Subcutaneous adipose tissue (tissue), 4 donors: Measurements from ENCODE around the gene ZNF775. TPM values are rescaled to one million over a fixed set of nuclear protein-coding genes. Genes with fewer than 3 reads are reported as not detected.

Experiments used
- total RNA-seq, 4 donors: library from RNA; depleted of rRNA; stranded (reverse); fragments of >200 nt; gene quantifications; one replicate each; pipeline ENCODE4 v1.1.0, GENCODE V29; 2016
- TF ChIP-seq, protein P1 (sequence below): fragments of 450-650 bp; IDR thresholded peaks from one replicate; pipeline ENCODE4 v1.5.1; 2016; ENCODE audit warnings: low read depth, mild to moderate bottlenecking, control low read depth, antibody characterized with exemption, moderate library complexity

The ZNF775 gene
- total RNA-seq, 4 donors from 2014 or later, result 0.49 to 4.2 (median 1.9) TPM

DNA sequence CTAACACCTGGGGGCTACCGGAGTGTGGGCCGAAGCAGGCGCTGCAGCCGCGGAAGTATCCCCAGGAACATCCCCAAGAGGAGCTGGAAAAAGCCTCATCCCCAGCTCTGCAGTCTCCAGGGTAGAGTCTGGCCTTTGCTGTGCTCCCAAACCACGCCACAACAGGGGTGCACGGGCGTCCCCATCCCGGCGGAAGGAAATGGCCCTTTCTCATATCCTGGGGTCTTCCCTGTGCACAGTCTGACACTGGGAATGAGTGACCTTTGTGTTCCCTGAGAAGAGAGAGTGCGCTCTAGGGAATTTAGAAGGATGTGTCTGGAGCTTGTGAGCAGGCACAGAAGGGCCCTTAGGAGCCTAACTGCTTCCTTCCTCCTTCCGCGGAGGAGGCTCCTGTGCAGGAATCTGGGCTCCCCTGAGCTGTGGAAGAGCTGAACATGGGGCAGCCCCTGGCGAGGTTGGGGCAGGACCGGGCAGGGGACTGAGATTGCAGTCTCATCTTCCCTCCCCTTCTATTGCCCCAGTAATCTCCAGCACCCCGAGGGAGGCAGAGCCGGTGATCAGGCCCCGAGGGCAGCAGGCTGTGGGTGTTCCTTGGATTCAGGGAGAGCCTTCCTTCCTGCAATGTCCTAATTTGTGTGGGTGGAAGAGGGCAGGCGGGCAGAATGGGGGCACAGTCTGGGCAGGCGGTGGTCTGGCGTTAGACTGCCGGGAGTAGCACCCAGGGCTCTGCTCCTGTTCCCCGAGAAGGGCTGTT lies 9.2 kb upstream of the ZNF775 start:
- TF ChIP-seq, protein P1, sequence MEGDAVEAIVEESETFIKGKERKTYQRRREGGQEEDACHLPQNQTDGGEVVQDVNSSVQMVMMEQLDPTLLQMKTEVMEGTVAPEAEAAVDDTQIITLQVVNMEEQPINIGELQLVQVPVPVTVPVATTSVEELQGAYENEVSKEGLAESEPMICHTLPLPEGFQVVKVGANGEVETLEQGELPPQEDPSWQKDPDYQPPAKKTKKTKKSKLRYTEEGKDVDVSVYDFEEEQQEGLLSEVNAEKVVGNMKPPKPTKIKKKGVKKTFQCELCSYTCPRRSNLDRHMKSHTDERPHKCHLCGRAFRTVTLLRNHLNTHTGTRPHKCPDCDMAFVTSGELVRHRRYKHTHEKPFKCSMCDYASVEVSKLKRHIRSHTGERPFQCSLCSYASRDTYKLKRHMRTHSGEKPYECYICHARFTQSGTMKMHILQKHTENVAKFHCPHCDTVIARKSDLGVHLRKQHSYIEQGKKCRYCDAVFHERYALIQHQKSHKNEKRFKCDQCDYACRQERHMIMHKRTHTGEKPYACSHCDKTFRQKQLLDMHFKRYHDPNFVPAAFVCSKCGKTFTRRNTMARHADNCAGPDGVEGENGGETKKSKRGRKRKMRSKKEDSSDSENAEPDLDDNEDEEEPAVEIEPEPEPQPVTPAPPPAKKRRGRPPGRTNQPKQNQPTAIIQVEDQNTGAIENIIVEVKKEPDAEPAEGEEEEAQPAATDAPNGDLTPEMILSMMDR, result no peak

DNA sequence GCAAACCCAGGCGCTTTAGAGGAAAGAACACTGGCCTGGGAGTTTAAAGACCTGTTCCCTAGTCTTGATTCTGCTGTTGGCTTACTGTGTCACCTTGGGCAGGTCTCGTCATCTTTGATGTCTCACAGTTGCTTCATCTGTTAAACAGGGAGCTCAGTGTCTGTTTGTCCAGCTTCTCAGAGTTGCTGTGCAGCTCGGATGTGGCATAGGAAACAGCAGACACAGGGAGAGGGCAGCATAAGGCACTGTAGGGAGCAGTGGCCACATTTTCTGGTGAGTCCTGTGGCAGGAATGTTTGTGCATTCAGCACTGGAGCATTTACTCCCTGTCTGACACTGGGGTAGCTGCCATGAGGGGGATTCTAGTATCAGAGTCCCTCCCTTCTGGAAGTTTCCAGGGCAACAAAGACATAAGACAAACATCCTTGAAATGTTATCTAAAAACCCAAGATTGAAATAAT lies 8.5 kb upstream of the ZNF775 start:
- TF ChIP-seq, protein P1, result no peak

DNA sequence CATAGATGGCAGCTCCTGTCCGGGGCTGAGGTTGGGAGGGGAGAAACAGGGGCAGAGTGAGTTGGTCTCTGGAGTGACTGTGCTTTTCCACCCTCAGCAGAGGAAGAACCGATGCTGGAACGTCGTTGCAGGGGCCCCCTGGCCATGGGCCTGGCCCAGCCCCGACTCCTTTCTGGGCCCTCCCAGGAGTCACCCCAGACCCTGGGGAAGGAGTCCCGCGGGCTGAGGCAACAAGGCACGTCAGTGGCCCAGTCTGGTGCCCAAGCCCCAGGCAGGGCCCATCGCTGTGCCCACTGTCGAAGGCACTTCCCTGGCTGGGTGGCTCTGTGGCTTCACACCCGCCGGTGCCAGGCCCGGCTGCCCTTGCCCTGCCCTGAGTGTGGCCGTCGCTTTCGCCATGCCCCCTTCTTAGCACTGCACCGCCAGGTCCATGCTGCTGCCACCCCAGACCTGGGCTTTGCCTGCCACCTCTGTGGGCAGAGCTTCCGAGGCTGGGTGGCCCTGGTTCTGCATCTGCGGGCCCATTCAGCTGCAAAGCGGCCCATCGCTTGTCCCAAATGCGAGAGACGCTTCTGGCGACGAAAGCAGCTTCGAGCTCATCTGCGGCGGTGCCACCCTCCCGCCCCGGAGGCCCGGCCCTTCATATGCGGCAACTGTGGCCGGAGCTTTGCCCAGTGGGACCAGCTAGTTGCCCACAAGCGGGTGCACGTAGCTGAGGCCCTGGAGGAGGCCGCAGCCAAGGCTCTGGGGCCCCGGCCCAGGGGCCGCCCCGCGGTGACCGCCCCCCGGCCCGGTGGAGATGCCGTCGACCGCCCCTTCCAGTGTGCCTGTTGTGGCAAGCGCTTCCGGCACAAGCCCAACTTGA lies 7.8 kb upstream of the ZNF775 start:
- TF ChIP-seq, protein P1, result no peak

DNA sequence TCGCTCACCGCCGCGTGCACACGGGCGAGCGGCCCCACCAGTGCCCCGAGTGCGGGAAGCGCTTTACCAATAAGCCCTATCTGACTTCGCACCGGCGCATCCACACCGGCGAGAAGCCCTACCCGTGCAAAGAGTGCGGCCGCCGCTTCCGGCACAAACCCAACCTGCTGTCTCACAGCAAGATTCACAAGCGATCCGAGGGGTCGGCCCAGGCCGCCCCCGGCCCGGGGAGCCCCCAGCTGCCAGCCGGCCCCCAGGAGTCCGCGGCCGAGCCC lies 7.2 kb upstream of the ZNF775 start:
- TF ChIP-seq, protein P1, result no peak

DNA sequence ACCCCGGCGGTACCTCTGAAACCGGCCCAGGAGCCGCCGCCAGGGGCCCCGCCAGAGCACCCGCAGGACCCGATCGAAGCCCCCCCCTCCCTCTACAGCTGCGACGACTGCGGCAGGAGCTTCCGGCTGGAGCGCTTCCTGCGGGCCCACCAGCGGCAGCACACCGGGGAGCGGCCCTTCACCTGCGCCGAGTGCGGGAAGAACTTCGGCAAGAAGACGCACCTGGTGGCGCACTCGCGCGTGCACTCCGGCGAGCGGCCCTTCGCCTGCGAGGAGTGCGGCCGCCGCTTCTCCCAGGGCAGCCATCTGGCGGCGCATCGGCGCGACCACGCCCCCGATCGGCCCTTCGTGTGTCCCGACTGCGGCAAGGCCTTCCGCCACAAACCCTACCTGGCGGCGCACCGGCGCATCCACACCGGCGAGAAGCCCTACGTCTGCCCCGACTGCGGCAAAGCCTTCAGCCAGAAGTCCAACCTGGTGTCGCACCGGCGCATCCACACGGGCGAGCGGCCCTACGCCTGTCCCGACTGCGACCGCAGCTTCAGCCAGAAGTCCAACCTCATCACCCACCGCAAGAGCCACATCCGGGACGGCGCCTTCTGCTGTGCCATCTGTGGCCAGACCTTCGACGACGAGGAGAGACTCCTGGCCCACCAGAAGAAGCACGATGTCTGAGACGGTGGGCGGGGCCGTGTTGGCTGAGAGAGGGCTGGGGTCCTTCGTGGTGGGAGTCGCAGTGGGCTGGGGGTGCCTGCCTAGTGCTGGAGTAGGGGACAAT lies 6.7 kb upstream of the ZNF775 start:
- TF ChIP-seq, protein P1, result no peak

DNA sequence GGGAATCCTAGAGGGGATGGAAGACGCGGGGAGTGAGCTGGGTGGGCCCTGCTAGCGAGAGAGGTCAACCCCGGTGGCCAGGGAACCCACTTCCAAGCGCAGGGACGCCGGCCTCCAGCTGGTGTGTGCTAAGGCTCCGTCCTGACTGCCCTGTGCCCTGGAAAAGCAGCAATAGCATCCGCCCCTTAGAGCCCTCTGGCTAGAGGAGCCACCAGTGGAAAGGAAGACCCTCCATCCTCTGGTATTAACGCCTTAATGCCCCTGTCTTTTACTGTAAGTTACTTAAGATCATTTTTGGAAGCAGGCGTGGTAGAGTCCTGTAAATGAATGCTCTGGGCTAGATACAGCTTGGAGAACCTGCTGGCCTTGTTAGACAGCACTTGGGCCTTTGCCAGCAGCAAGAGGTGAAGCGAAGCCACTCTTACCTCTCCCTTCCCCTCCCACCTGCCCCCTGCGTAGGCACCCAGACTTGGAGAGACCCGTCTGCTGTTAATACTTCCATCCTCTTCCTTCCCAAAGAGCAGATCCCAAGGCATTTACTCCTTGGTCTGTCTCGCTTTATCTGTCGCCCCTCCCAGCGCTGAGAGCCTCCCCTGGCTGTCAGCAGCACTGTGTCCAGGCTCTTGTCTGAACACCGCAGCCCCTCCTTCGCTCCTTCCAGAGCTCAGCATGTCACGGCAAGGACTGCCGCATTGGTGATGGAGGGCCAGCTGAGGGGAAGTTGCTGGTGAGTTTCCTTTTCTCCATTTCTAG lies 5.9 kb upstream of the ZNF775 start:
- TF ChIP-seq, protein P1, result no peak
